PC-9 (cell line): ENCODE measurements around the gene FHL1.

ENCODE experiments used
- EZH2 ChIP-seq: fragments of 200-600 bp; sonication (generic); IDR thresholded peaks from 2 replicates; pipeline ENCODE4 v1.8.0; 2017; ENCODE audit warnings: antibody characterized with exemption, low read depth
- TF ChIP-seq, protein P1 (sequence below): fragments of 200-600 bp; sonication (generic); conservative IDR thresholded peaks from 2 replicates; pipeline ENCODE4 v1.6.1; 2017; ENCODE audit warnings: mixed run types, antibody characterized with exemption, mild to moderate bottlenecking, moderate library complexity

DNA sequence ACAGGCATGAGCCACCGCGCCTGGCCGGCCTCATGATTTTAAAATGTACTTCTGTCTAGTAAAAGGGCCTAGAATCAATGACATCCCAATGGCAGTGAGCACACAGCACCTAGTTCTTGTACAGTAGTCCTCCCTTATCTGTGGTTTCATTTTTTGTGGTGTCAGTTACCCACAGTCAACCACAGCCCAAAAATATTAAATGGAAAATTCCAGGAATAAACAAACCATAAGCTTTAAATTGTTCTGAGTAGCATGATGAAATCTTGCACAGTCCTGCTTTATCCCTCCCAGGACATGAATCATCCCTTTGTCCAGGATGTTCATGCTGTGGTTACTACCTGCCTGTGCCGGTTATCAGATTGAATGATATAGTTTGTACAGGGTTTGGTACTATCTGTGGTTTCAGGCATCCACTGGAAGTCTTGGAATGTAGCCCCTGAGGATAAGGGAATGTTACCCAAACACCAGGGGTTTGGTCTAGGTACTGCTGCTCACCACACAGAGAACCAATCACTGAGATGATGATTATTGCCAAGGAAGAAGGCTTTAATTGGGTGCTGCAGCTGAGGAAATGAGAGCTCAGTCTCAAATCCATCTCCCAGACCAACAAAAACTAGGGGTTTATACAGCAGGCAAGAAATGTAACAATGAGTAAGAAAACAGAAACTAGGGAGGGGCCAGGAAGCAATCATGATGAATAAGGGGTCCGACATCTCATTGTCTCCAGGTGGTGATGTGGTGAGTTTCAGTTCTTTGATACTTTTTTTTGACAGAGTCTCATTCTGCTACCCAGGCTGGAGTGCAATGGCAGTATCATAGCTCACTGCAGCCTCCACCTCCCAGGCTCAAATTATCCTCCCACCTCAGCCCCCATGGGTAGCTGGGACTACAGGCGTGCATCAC is 16.2 kb upstream of the FHL1 start:
- TF ChIP-seq, protein P1, sequence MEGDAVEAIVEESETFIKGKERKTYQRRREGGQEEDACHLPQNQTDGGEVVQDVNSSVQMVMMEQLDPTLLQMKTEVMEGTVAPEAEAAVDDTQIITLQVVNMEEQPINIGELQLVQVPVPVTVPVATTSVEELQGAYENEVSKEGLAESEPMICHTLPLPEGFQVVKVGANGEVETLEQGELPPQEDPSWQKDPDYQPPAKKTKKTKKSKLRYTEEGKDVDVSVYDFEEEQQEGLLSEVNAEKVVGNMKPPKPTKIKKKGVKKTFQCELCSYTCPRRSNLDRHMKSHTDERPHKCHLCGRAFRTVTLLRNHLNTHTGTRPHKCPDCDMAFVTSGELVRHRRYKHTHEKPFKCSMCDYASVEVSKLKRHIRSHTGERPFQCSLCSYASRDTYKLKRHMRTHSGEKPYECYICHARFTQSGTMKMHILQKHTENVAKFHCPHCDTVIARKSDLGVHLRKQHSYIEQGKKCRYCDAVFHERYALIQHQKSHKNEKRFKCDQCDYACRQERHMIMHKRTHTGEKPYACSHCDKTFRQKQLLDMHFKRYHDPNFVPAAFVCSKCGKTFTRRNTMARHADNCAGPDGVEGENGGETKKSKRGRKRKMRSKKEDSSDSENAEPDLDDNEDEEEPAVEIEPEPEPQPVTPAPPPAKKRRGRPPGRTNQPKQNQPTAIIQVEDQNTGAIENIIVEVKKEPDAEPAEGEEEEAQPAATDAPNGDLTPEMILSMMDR = no peak
- TF ChIP-seq EZH2 = no peak
